OCI-LY7 (cell line): ENCODE results near the gene LINC00237.

Experiments used
- EZH2phosphoT487 ChIP-seq: fragments of 200-600 bp; sonication (generic); IDR thresholded peaks from 2 replicates; pipeline ENCODE4 v1.6.1; 2018; ENCODE audit warnings: low read depth, borderline replicate concordance, mild to moderate bottlenecking, mixed run types, antibody characterized with exemption, low read length, moderate library complexity, mixed read lengths
- TF ChIP-seq, protein P1 (sequence below): fragments of 200-600 bp; sonication (generic); conservative IDR thresholded peaks from 2 replicates; pipeline ENCODE4 v1.5.1; 2014; ENCODE audit warnings: mild to moderate bottlenecking, antibody characterized with exemption, low read length, moderate library complexity, mixed read lengths

DNA sequence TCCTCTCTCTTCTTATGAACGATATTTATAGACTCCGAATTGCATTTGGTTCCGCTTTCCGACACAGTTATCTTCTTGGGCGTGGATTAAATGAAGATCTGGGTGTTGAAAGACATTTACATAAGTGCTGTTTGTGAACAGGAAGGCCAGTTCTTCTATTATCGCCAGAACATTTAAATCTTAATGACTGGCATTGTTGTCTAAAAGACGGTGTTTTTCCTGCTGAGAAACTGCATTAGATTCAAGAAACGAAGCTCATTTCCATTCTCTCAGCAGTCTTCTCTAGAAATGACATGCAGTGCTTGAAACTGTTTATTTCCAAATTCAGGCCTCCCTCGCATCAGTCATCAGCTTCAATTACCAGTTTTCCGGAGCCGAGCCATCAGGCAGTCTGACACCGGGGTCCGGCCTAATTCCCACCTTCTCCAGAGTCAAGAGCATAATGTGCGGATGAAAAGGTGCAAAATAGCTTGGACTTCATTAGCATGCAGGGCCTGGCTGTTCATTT is 16.0 kb downstream of the LINC00237 start:
- TF ChIP-seq, protein P1, sequence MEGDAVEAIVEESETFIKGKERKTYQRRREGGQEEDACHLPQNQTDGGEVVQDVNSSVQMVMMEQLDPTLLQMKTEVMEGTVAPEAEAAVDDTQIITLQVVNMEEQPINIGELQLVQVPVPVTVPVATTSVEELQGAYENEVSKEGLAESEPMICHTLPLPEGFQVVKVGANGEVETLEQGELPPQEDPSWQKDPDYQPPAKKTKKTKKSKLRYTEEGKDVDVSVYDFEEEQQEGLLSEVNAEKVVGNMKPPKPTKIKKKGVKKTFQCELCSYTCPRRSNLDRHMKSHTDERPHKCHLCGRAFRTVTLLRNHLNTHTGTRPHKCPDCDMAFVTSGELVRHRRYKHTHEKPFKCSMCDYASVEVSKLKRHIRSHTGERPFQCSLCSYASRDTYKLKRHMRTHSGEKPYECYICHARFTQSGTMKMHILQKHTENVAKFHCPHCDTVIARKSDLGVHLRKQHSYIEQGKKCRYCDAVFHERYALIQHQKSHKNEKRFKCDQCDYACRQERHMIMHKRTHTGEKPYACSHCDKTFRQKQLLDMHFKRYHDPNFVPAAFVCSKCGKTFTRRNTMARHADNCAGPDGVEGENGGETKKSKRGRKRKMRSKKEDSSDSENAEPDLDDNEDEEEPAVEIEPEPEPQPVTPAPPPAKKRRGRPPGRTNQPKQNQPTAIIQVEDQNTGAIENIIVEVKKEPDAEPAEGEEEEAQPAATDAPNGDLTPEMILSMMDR: no peak
- TF ChIP-seq EZH2phosphoT487: no peak
